GM12878 (cell line): ENCODE results near the gene ETV6. TPM values are rescaled to one million over a fixed set of nuclear protein-coding genes. Genes with fewer than 3 reads are reported as not detected.

Experiments
- BCL11A ChIP-seq: IDR thresholded peaks from 2 replicates; pipeline ENCODE4 v1.6.1; 2011; ENCODE audit warnings: low read depth, low read length
- BRCA1 ChIP-seq: IDR thresholded peaks from 2 replicates; pipeline ENCODE4 v1.6.1; 2011; ENCODE audit warnings: low read depth, low read length, improper control_type of control experiment
- CBX5 ChIP-seq: sonication (generic); IDR thresholded peaks from 2 replicates; pipeline ENCODE4 v1.6.1; 2016; ENCODE audit warnings: low read depth, moderate library complexity, mild to moderate bottlenecking, inconsistent platforms
- EGR1 ChIP-seq, 2 experiments: IDR thresholded peaks; 1 replicate in 1 of 2; 2 replicates in 1 of 2; pipeline ENCODE4 v1.6.1; 2011 to 2012; ENCODE audit warnings: low read depth in 2 of 2, low read length in 2 of 2, borderline replicate concordance in 1 of 2, mild to moderate bottlenecking in 1 of 2, moderate library complexity in 1 of 2
- HDAC6 ChIP-seq: fragments of 200-600 bp; sonication (generic); IDR thresholded peaks from one replicate; pipeline ENCODE4 v1.8.0; 2017; ENCODE audit warnings: antibody characterized with exemption; ENCODE audit not compliant: unreplicated experiment
- IKZF2 ChIP-seq, 2 experiments: fragments of 450-650 bp; IDR thresholded peaks; 2 replicates each; pipeline ENCODE4 v1.6.1; 2017; ENCODE audit warnings: mild to moderate bottlenecking in 2 of 2, moderate library complexity in 2 of 2
- JUNB ChIP-seq: IDR thresholded peaks from 2 replicates; pipeline ENCODE4 v1.6.1; 2016; ENCODE audit warnings: antibody characterized with exemption, mild to moderate bottlenecking
- KAT2A ChIP-seq: conservative IDR thresholded peaks from 2 replicates; pipeline ENCODE4 v1.6.1; 2011; ENCODE audit warnings: low read depth, low read length; ENCODE audit not compliant: control insufficient read depth
- KLF5 ChIP-seq: fragments of 450-650 bp; IDR thresholded peaks from 2 replicates; pipeline ENCODE4 v1.6.1; 2014; ENCODE audit warnings: mild to moderate bottlenecking; ENCODE audit not compliant: partially characterized antibody
- MEF2B ChIP-seq: fragments of 450-650 bp; IDR thresholded peaks from 2 replicates; pipeline ENCODE4 v1.6.1; 2018; ENCODE audit warnings: mild to moderate bottlenecking, moderate library complexity; ENCODE audit not compliant: partially characterized antibody, poor library complexity, severe bottlenecking
- PML ChIP-seq: IDR thresholded peaks from 2 replicates; pipeline ENCODE4 v1.6.1; 2012; ENCODE audit warnings: low read length, inconsistent platforms
- RAD21 ChIP-seq: IDR thresholded peaks from 2 replicates; pipeline ENCODE4 v1.6.1; 2011; ENCODE audit warnings: mild to moderate bottlenecking, low read depth, low read length, moderate library complexity; ENCODE audit not compliant: insufficient read depth
- RB1 ChIP-seq: fragments of 450-650 bp; formaldehyde crosslinking; IDR thresholded peaks from 2 replicates; pipeline ENCODE4 v1.6.1; 2017; ENCODE audit warnings: mild to moderate bottlenecking, borderline replicate concordance
- RFX5 ChIP-seq: IDR thresholded peaks from 2 replicates; pipeline ENCODE4 v1.6.1; 2011; ENCODE audit warnings: low read depth, low read length, improper control_type of control experiment
- SMARCA5 ChIP-seq: fragments of 450-650 bp; IDR thresholded peaks from 2 replicates; pipeline ENCODE4 v1.6.1; 2017; ENCODE audit warnings: mild to moderate bottlenecking
- SRF ChIP-seq, 2 experiments: IDR thresholded peaks; 2 replicates each; pipeline ENCODE4 v1.6.1; 2011; ENCODE audit warnings: low read depth in 2 of 2, low read length in 2 of 2, mild to moderate bottlenecking in 1 of 2, moderate library complexity in 1 of 2
- STAT1 ChIP-seq: fragments of 450-650 bp; conservative IDR thresholded peaks from 2 replicates; pipeline ENCODE4 v1.6.1; 2014; ENCODE audit warnings: antibody characterized with exemption, mild to moderate bottlenecking
- TARDBP ChIP-seq: IDR thresholded peaks from 2 replicates; pipeline ENCODE4 v1.6.1; 2016; ENCODE audit warnings: borderline replicate concordance
- TBL1XR1 ChIP-seq: IDR thresholded peaks from 2 replicates; pipeline ENCODE4 v1.6.1; 2012; ENCODE audit warnings: low read depth, low read length, improper control_type of control experiment
- TCF3 ChIP-seq: IDR thresholded peaks from 2 replicates; pipeline ENCODE4 v1.6.1; 2012; ENCODE audit warnings: low read depth, mild to moderate bottlenecking, low read length, borderline replicate concordance; ENCODE audit not compliant: insufficient read depth
- WRNIP1 ChIP-seq: IDR thresholded peaks from 2 replicates; pipeline ENCODE4 v1.6.1; 2011; ENCODE audit warnings: low read depth, low read length, improper control_type of control experiment, borderline replicate concordance
- ZBED1 ChIP-seq: IDR thresholded peaks from 2 replicates; pipeline ENCODE4 v1.6.1; 2016; ENCODE audit warnings: borderline replicate concordance
- ZBTB33 ChIP-seq: fragments of 450-650 bp; IDR thresholded peaks from 2 replicates; pipeline ENCODE4 v1.6.1; 2017; ENCODE audit warnings: mild to moderate bottlenecking
- ZNF274 ChIP-seq: IDR thresholded peaks from one replicate; pipeline ENCODE4 v1.8.0; 2011; ENCODE audit not compliant: insufficient read length, insufficient read depth
- polyA plus RNA-seq, 11 experiments: library from polyadenylated mRNA; depleted of rRNA in 4 of 11; unstranded in 6 of 11; stranded (reverse) in 5 of 11; fragments of >200 nt; fragmentation: Nextera tagmentation in 4 of 11; fragmentation: Illumina TruSeq in 1 of 11; extraction: Ambion mirVana in 4 of 11; extraction: Trizol in 1 of 11; gene quantifications; 1 replicate in 1 of 11; 2 replicates in 10 of 11; pipeline versions ENCODE4 v1.2.1 to v1.2.3, GENCODE V29; 2011 to 2016; ENCODE audit warnings: inconsistent platforms in 2 of 11, missing spikeins in 2 of 11, low read depth in 1 of 11
- total RNA-seq, 4 experiments: library from RNA; depleted of rRNA in 3 of 4; stranded (reverse); fragments of >200 nt in 3 of 4; fragmentation: Illumina TruSeq in 1 of 4; extraction: Trizol in 1 of 4; gene quantifications; 2 replicates each; pipeline versions ENCODE4 v1.2.1 to v1.2.3, GENCODE V29; 2013 to 2021
- TF ChIP-seq, protein P1 (sequence below): fragments of 150-350 bp; IDR thresholded peaks from 2 replicates; pipeline ENCODE4 v1.6.1; 2014; ENCODE audit warnings: mild to moderate bottlenecking, low read depth, low read length

ETV6 gene
- total and polyA plus RNA-seq, 10 of the 15 experiments (the other 5 are each of a cell fraction or from before 2014, with no cell fraction given) = 6.6 to 74.8 (median 24.6) TPM

- TF ChIP-seq, protein P1, sequence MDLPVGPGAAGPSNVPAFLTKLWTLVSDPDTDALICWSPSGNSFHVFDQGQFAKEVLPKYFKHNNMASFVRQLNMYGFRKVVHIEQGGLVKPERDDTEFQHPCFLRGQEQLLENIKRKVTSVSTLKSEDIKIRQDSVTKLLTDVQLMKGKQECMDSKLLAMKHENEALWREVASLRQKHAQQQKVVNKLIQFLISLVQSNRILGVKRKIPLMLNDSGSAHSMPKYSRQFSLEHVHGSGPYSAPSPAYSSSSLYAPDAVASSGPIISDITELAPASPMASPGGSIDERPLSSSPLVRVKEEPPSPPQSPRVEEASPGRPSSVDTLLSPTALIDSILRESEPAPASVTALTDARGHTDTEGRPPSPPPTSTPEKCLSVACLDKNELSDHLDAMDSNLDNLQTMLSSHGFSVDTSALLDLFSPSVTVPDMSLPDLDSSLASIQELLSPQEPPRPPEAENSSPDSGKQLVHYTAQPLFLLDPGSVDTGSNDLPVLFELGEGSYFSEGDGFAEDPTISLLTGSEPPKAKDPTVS = no peak
- TF ChIP-seq WRNIP1 = no peak
- TF ChIP-seq ZBED1 = peak; percentile 42
- TF ChIP-seq IKZF2 (IDR thresholded peaks at IDR 0.05) = peak; percentile 81 to 82
- TF ChIP-seq RAD21 = peak; percentile 17; the same call in 1 of the 2 replicates
- TF ChIP-seq PML = no peak
- TF ChIP-seq SRF (IDR thresholded peaks at IDR 0.05; ENCODE audit: low read depth in 2 of 2, low read length in 2 of 2) = peak; percentile 83 to 97
- TF ChIP-seq TBL1XR1 = peak; percentile 78
- peak; percentile 23; the same call in 1 of the 2 replicates for TF ChIP-seq JUNB
- TF ChIP-seq EGR1 (IDR thresholded peaks at IDR 0.05; ENCODE audit: borderline replicate concordance in 1 of 2, low read depth in 2 of 2, low read length in 2 of 2) = no peak
- TF ChIP-seq MEF2B = peak; percentile 85
- no peak for TF ChIP-seq TARDBP
- peak; percentile 40 for TF ChIP-seq KLF5
- TF ChIP-seq ZBTB33 = no peak
- TF ChIP-seq SMARCA5 = no peak
- no peak for TF ChIP-seq RFX5
- TF ChIP-seq RB1 = no peak
- TF ChIP-seq BCL11A = peak; percentile 82; the same call in 1 of the 2 replicates
- TF ChIP-seq TCF3 = no peak
- 0 out of 2 replicates have a peak, but pooled peaks have one; percentile 42 for TF ChIP-seq STAT1
- TF ChIP-seq HDAC6 = no peak
- TF ChIP-seq KAT2A = no peak
- TF ChIP-seq BRCA1 = no peak
- no peak for TF ChIP-seq ZNF274
- TF ChIP-seq CBX5 = no peak
Measured at GRCh38 chr12:11758510-11759493, 109.3 kb downstream of the ETV6 start (continued).
